Ammon's horn (tissue), 1 donor: ENCODE data around the gene GRK6.

Experiments
- DNase-seq: peaks from one replicate; pipeline ENCODE4 v3.0.0-alpha.2; 2016; ENCODE audit warnings: low spot score

GRK6 gene

GRCh38 chr5:177486256-177486655 is 59.8 kb downstream of the GRK6 start:
- DNase-seq, result no peak

- DNase-seq, result no peak
These were observed 60.7 kb downstream of the GRK6 start for GRCh38 chr5:177487144-177487543.

- DNase-seq, result no peak
These were observed 61.5 kb downstream of the GRK6 start for GRCh38 chr5:177487975-177488374.

DNA sequence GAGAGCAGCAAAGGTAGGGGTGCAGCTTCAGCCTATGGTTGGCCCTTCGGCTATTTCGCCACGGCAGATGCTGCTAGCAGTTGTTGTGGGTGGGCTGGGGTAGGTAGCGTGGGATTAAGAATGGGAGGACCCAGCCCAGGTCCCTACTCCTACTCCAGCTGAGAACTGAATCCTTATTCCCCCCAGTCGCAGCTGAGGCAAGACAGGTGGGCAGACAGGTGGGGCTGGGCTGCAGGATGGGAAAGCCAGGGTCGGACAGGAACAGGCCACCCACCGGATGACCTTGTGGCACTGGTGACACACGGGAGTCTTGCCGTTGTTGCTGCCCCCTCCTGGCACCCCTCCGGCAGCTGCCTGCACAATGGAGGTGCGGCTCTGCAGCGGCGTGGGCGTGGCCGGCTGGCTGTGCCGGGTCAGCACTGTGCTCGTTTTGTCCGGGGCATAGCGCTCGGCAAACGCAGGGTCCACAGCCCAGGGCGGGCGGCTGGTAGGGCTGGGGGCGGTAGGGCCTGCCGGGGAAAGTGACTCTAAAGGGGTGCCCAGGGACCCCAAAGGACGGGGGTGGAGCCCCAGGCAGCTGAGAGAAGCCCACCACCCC is 62.7 kb downstream of the GRK6 start:
- no peak for DNase-seq

DNA sequence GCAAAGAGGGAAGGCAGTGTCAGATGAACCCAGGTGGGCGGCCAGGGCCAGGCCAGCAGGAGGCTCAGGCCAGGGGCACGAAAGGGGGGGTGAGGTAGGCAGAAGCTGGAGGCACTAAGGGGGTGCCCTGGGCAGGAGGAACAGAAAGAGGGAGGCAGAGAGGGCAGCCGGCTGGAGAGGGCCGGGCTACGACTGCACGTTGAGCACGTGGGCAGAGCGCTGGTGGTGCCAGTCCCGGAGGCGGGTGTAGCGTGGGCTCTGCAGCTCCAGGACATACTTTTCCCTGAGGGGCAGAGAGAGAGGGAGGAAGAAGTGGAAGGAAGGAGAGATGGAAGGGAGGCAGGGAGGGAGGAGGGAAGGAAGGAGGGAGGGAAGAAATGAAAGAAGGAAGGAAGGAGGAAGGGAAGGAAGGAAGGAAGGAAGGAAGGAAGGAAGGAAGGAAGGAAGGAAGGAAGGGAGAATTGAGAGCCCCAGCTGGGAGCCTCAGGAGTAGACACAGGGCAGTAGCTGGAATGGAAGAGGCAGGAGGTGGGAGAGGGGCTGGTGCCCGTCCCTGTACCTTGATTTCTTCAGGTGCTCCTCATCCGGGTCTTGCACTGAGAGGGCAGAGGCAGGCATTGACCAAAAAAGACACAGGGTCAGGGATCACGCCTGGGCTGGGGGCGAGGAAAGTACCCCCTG is 64.0 kb downstream of the GRK6 start:
- peak; percentile 58 for DNase-seq

DNA sequence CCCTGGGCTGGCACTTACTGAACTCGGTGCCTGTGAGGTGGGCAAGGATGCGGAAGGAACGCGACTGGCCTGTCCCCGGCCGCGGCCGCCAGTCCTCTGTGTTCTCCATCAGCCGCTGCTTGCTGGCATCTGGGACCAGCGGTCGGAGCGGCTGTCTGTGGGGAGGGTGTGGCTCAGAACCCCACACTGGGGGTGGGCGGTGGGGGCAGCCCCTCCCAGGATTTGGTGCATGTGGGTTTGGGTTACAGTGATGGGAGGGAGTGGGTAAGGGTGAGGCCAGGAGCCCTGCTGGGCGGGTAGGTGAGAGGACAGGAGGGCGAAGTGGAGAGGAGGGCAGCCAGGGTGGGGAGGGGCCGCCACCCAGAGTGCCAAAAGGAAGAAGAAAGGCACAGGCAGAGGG is 64.5 kb downstream of the GRK6 start:
- DNase-seq, result no peak

- no peak for DNase-seq
These were observed 65.0 kb downstream of the GRK6 start for GRCh38 chr5:177491429-177491945.

GRCh38 chr5:177491983-177492746 is 65.7 kb downstream of the GRK6 start:
- no peak for DNase-seq
